ENCODE results near the gene PADI1. TPM values are rescaled to one million over a fixed set of nuclear protein-coding genes. Genes with fewer than 3 reads are reported as not detected.

PADI1 gene
- total RNA-seq, 1 donor from 2014 or later: 0.70 TPM

DNA sequence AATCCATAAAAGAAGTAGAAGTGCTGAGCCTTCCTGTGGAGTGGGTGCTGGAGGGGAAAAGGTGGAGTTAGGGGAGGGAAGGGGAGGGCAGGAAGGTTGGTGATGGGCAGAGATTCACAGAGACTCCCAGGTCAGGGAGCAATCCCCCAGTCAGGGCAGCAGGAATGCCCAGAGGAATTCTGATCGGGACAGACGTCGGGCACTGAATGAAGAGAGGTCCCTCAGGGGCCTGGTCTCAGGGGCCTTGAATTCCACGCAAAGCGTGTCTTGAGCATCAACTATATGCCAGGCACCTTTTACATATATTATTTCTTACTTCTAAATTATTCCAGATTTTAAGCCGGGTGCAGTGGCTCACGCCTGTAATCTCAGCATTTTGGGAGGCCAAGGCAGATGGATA lies 7.2 kb upstream of the PADI1 start:
- Mint-ChIP-seq H3K27ac (ENCODE audit: unreplicated experiment) (no peak overlapping the region), H3K27me3 (ENCODE audit: low read depth) (no peaks in the 10 kb centered on the region), H3K4me3 (ENCODE audit: unreplicated experiment) (no peak overlapping the region), H3K4me1 (ENCODE audit: low read depth) (peaks cover 40% of the 10 kb centered on the region), H3K9me3 (ENCODE audit: low read depth) (no peaks in the 10 kb centered on the region), H3K36me3 (ENCODE audit: low read depth) (no peaks in the 10 kb centered on the region)
- peak; percentile 53 for DNase-seq (ENCODE audit: low spot score)
- TF ChIP-seq CTCF (IDR thresholded peaks at IDR 0.05): no peak

- Mint-ChIP-seq H3K27me3 (ENCODE audit: low read depth) (no peaks in the 10 kb centered on the region), H3K9me3 (ENCODE audit: low read depth) (no peaks in the 10 kb centered on the region), H3K27ac (ENCODE audit: unreplicated experiment) (peak overlapping the region; percentile 73), H3K4me3 (ENCODE audit: unreplicated experiment) (no peak overlapping the region), H3K36me3 (ENCODE audit: low read depth) (no peaks in the 10 kb centered on the region), H3K4me1 (ENCODE audit: low read depth) (peaks cover 35% of the 10 kb centered on the region)
- no peak for TF ChIP-seq CTCF (IDR thresholded peaks at IDR 0.05)
- DNase-seq (ENCODE audit: low spot score): peak; percentile 68
Measured at GRCh38 chr1:17198476-17199258, 6.3 kb upstream of the PADI1 start.

GRCh38 chr1:17199267-17200044 lies 5.5 kb upstream of the PADI1 start:
- DNase-seq (ENCODE audit: low spot score): peak; percentile 19
- H3K27me3 Mint-ChIP-seq (ENCODE audit: low read depth): no peaks in the 10 kb centered on the region
- TF ChIP-seq CTCF (IDR thresholded peaks at IDR 0.05): no peak
- peaks cover 30% of the 10 kb centered on the region for H3K4me1 Mint-ChIP-seq (ENCODE audit: low read depth)
- peak overlapping the region; percentile 81 for H3K27ac Mint-ChIP-seq (ENCODE audit: unreplicated experiment)
- H3K4me3 Mint-ChIP-seq (ENCODE audit: unreplicated experiment): no peak overlapping the region
- no peaks in the 10 kb centered on the region for H3K9me3 Mint-ChIP-seq (ENCODE audit: low read depth)
- H3K36me3 Mint-ChIP-seq (ENCODE audit: low read depth): no peaks in the 10 kb centered on the region

- no peak for TF ChIP-seq CTCF (IDR thresholded peaks at IDR 0.05)
- H3K4me3 Mint-ChIP-seq (ENCODE audit: unreplicated experiment): no peak overlapping the region
- no peaks in the 10 kb centered on the region for H3K27me3 Mint-ChIP-seq (ENCODE audit: low read depth)
- no peaks in the 10 kb centered on the region for H3K36me3 Mint-ChIP-seq (ENCODE audit: low read depth)
- peaks cover 28% of the 10 kb centered on the region for H3K4me1 Mint-ChIP-seq (ENCODE audit: low read depth)
- peak overlapping the region; percentile 84 for H3K27ac Mint-ChIP-seq (ENCODE audit: unreplicated experiment)
- no peaks in the 10 kb centered on the region for H3K9me3 Mint-ChIP-seq (ENCODE audit: low read depth)
- DNase-seq (ENCODE audit: low spot score): no peak
Measured at GRCh38 chr1:17200246-17200645, 4.7 kb upstream of the PADI1 start.

DNA sequence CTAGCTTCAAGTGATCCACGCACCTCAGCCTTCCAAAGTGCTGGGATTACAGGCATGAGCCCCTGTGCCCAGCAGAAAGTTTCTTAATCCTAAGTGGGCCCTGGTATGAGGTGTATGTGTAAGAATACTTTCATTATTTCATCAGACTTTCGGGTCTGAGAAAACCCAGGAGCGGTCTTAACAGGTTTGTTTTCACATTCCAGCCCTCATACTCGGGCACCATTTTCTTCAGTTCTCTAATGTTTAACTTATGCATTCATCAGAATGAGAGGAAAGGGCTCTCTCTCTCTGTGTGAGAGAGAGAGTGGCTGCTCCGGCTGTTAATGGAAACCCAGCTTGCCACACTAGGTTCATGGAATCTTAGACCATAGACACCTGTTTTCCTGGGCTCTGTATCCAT lies 4.2 kb upstream of the PADI1 start:
- Mint-ChIP-seq H3K27me3 (ENCODE audit: low read depth) (no peaks in the 10 kb centered on the region), H3K4me3 (ENCODE audit: unreplicated experiment) (no peak overlapping the region), H3K27ac (ENCODE audit: unreplicated experiment) (peak overlapping the region; percentile 84), H3K9me3 (ENCODE audit: low read depth) (no peaks in the 10 kb centered on the region), H3K36me3 (ENCODE audit: low read depth) (no peaks in the 10 kb centered on the region), H3K4me1 (ENCODE audit: low read depth) (peaks cover 28% of the 10 kb centered on the region)
- DNase-seq (ENCODE audit: low spot score): no peak
- no peak for TF ChIP-seq CTCF (IDR thresholded peaks at IDR 0.05)

Measured in chondrocyte (in vitro differentiated cells).